HEK293T (cell line): ENCODE data around the gene RGS7BP.

Source experiments
- CTCF ChIA-PET: fragments of 350-600 bp; formaldehyde crosslinking; extraction: SDS; loops from one replicate; lab custom pipeline; 2021; ENCODE audit warnings: antibody characterized with exemption, inconsistent platforms; lab: Yijun Ruan, JAX
- POLR2A ChIA-PET: fragments of 350-600 bp; formaldehyde crosslinking; extraction: SDS; loops from one replicate; lab custom pipeline; 2020; ENCODE audit warnings: antibody characterized with exemption, inconsistent platforms; lab: Yijun Ruan, JAX
- DNase-seq: peaks from one replicate; pipeline ENCODE4 v3.0.0; 2012; ENCODE audit warnings: mixed read lengths; ENCODE audit errors: extremely low spot score
- ARNT ChIP-seq: fragments of 450-650 bp; IDR thresholded peaks from 2 replicates; pipeline ENCODE4 v1.6.1; 2017; ENCODE audit warnings: mild to moderate bottlenecking
- BHLHE40 ChIP-seq: fragments of 450-650 bp; IDR thresholded peaks from 2 replicates; pipeline ENCODE4 v1.6.1; 2016; ENCODE audit warnings: mild to moderate bottlenecking, moderate library complexity, borderline replicate concordance
- CTBP1 ChIP-seq: fragments of 450-650 bp; IDR thresholded peaks from 2 replicates; pipeline ENCODE4 v1.6.1; 2016; ENCODE audit warnings: borderline replicate concordance
- ELF4 ChIP-seq: fragments of 450-650 bp; IDR thresholded peaks from 2 replicates; pipeline ENCODE4 v1.6.1; 2017; ENCODE audit warnings: antibody characterized with exemption
- FOXA1 ChIP-seq: fragments of 450-650 bp; IDR thresholded peaks from 2 replicates; pipeline ENCODE4 v1.6.1; 2016; ENCODE audit warnings: mild to moderate bottlenecking
- FOXK2 ChIP-seq: fragments of 450-650 bp; IDR thresholded peaks from 2 replicates; pipeline ENCODE4 v1.6.1; 2016; ENCODE audit warnings: mild to moderate bottlenecking
- FOXM1 ChIP-seq: fragments of 450-650 bp; IDR thresholded peaks from 2 replicates; pipeline ENCODE4 v1.6.1; 2017; ENCODE audit warnings: mild to moderate bottlenecking, borderline replicate concordance
- HDGF ChIP-seq: fragments of 450-650 bp; IDR thresholded peaks from 2 replicates; pipeline ENCODE4 v1.6.1; 2017; ENCODE audit warnings: antibody characterized with exemption, borderline replicate concordance
- L3MBTL2 ChIP-seq: fragments of 450-650 bp; conservative IDR thresholded peaks from 2 replicates; pipeline ENCODE4 v1.6.1; 2016; ENCODE audit warnings: mild to moderate bottlenecking
- LEF1 ChIP-seq: fragments of 450-650 bp; IDR thresholded peaks from 2 replicates; pipeline ENCODE4 v1.6.1; 2017; ENCODE audit warnings: mild to moderate bottlenecking, borderline replicate concordance
- NFRKB ChIP-seq: fragments of 450-650 bp; IDR thresholded peaks from 2 replicates; pipeline ENCODE4 v1.6.1; 2016; ENCODE audit warnings: mild to moderate bottlenecking, moderate library complexity
- PKNOX1 ChIP-seq: fragments of 450-650 bp; IDR thresholded peaks from 2 replicates; pipeline ENCODE4 v1.6.1; 2016
- SP1 ChIP-seq: fragments of 450-650 bp; IDR thresholded peaks from 2 replicates; pipeline ENCODE4 v1.6.1; 2017
- SUZ12 ChIP-seq: fragments of 450-650 bp; IDR thresholded peaks from 2 replicates; pipeline ENCODE4 v1.6.1; 2016; ENCODE audit warnings: mild to moderate bottlenecking
- TARDBP ChIP-seq: fragments of 450-650 bp; IDR thresholded peaks from 2 replicates; pipeline ENCODE4 v1.6.1; 2016
- ZNF384 ChIP-seq: fragments of 450-650 bp; IDR thresholded peaks from 2 replicates; pipeline ENCODE4 v1.6.1; 2016

Gene RGS7BP

DNA sequence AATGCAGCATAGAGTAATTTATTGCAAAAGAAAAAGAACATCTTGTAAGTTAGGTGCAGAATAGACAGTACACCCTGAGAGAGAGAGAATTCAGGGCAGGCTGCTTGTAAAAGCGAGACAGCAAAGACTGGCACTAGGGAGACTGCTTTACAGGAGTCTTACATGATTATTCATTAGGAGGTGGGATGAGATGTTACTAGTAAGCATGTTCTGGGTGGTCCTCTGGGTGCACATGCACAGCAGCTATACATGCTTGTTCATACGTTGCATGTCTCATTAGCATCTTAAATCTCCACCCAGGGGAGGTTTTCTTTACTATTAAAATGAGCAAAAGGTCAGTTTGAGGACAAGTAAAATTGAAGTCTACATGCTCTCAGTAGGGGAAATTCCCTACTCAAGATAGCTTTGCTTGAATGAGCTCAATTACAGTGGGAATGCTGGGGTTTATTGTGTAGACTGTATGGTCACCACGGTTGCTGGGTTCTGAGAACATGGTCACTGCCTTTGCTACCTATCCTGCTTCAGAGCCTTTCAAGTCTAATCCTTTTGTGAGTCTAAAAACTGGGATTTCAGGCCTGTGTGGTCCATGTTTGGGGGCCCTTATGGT lies 60.6 kb downstream of the RGS7BP start:
- no peak for TF ChIP-seq TARDBP
- ChIA-PET POLR2A (no interaction called here), CTCF (no interaction called here)
- DNase-seq, result no peak

DNA sequence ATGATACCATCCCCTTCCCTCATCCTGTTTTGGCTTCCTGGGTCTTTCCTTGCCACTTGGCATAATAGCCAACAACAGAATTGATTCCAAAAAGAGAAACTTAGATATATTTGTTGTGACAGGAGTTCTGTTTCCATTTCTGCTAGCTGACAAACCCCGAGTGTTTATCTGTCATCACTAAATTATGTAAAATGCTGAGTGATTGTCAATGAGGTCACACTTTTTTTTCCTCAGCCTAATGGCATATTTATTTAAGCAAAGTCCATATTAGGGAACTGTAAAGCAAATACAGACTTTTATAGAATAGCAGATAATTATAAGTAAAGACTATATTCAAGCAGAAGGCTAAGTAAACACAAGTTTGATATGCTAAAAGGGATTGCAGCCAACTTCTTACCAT lies 64.0 kb downstream of the RGS7BP start:
- TF ChIP-seq ARNT (no peak), HDGF (no peak), LEF1 (no peak), FOXK2 (no peak), CTBP1 (no peak), L3MBTL2 (no peak), SP1 (no peak), ELF4 (no peak), TARDBP (no peak), ZNF384 (no peak), BHLHE40 (no peak), PKNOX1 (no peak), SUZ12 (no peak), FOXM1 (no peak), FOXA1 (no peak)
- CTCF ChIA-PET, result interaction anchor here (0.7 kb wide), 1 partner anchor 23 kb away, joined by 3 read pairs; no protein-coding TSS in a partner anchor
- no peak for DNase-seq
- POLR2A ChIA-PET, result no interaction called here

- no peak for TF ChIP-seq SUZ12
- no peak for TF ChIP-seq FOXM1
- TF ChIP-seq NFRKB, result no peak
- no peak for TF ChIP-seq ZNF384
- no peak for TF ChIP-seq CTBP1
- no peak for TF ChIP-seq LEF1
- no peak for TF ChIP-seq ELF4
- no peak for TF ChIP-seq FOXK2
- TF ChIP-seq TARDBP, result no peak
- TF ChIP-seq L3MBTL2, result no peak
- TF ChIP-seq BHLHE40, result no peak
- no peak for TF ChIP-seq SP1
- CTCF ChIA-PET, result interaction anchor here (0.5 to 0.7 kb wide), 2 partner anchors 23 to 334 kb away, joined by 3 to 5 read pairs; no protein-coding TSS in a partner anchor
- POLR2A ChIA-PET, result no interaction called here
- no peak for DNase-seq
These were observed 64.7 kb downstream of the RGS7BP start for GRCh38 chr5:64570395-64570996.

- TF ChIP-seq FOXA1 (no peak), FOXM1 (no peak)
- ChIA-PET CTCF (no interaction called here), POLR2A (no interaction called here)
- no peak for DNase-seq
These were observed 69.7 kb downstream of the RGS7BP start for GRCh38 chr5:64575561-64575960.

DNA sequence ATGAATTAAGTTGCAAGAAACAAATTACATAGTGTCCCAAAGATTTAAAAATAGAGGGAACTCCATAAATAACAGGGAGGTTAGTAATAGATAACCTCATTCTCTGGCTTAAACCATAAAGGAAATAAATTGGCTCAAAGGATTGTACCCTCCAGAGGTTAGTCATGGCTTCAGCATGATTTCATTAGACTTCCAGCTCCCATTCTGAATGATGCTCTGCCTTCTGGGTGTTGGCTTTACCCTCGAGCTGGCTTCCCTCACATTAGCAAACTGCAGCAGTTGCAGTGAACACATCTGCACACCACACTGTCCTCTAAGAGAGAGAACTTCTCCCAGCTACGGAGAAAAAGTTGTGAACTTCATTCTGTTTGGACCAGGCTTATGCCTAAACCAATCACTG lies 70.4 kb downstream of the RGS7BP start:
- POLR2A ChIA-PET, result no interaction called here
- no peak for TF ChIP-seq HDGF
- no peak for TF ChIP-seq ELF4
- TF ChIP-seq FOXM1, result no peak
- DNase-seq, result no peak
- CTCF ChIA-PET, result interaction anchor here (0.8 kb wide), 1 partner anchor 19 kb away, joined by 3 read pairs; no protein-coding TSS in a partner anchor

GRCh38 chr5:64585646-64586045 lies 79.8 kb downstream of the RGS7BP start:
- no peak for DNase-seq
- ChIA-PET POLR2A (no interaction called here), CTCF (no interaction called here)
- no peak for TF ChIP-seq SP1
- no peak for TF ChIP-seq FOXA1
- no peak for TF ChIP-seq HDGF
- TF ChIP-seq LEF1, result no peak
- no peak for TF ChIP-seq L3MBTL2
- no peak for TF ChIP-seq PKNOX1
- no peak for TF ChIP-seq NFRKB
- TF ChIP-seq ZNF384, result no peak
- no peak for TF ChIP-seq ELF4
- no peak for TF ChIP-seq CTBP1
- TF ChIP-seq FOXK2, result no peak
- TF ChIP-seq TARDBP, result no peak
- TF ChIP-seq BHLHE40, result no peak
- no peak for TF ChIP-seq FOXM1
- TF ChIP-seq SUZ12, result no peak
- TF ChIP-seq ARNT, result no peak

DNA sequence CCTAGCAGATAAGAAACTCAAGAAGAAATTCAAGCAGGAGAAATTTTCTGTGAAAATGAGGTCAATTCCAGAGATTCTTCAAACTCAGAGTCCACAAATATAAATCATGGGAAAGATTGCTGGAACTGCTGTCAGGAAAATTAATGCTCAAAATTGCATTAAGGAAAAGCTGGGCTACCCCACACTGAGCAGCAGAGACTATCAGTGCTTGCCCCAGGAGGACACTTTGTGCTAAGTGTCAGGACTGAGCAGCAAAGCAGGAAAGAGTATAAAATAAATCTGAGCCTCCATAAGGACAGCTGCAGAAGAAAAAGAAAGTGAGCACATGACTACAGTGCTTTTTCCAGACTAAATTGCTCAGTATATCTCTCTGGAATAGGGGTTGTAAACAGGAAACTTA lies 81.6 kb downstream of the RGS7BP start:
- ChIA-PET POLR2A (no interaction called here), CTCF (no interaction called here)
- TF ChIP-seq TARDBP (no peak), ZNF384 (no peak), HDGF (no peak), LEF1 (no peak), PKNOX1 (no peak), SP1 (no peak), NFRKB (no peak), CTBP1 (no peak), FOXK2 (no peak), FOXM1 (no peak), BHLHE40 (no peak), ARNT (no peak), FOXA1 (no peak), ELF4 (no peak), SUZ12 (no peak), L3MBTL2 (no peak)
- DNase-seq, result no peak
